ENCODE measurements around the gene TGFB1I1.

The TGFB1I1 gene

GRCh38 chr16:31513126-31513525 is 41.2 kb downstream of the TGFB1I1 start:
- no peak for TF ChIP-seq CTCF (IDR thresholded peaks at IDR 0.05; ENCODE audit: poor library complexity, severe bottlenecking)
- Histone ChIP-seq H3K9me3 (ENCODE audit: severe bottlenecking) (peaks cover 3% of the 10 kb centered on the region), H3K27me3 (ENCODE audit: insufficient read depth, poor library complexity, severe bottlenecking) (no peaks in the 10 kb centered on the region), H3K4me1 (ENCODE audit: insufficient read depth, poor library complexity, severe bottlenecking) (peaks cover 7% of the 10 kb centered on the region), H3K27ac (ENCODE audit: poor library complexity, severe bottlenecking) (no peak overlapping the region), H3K4me3 (ENCODE audit: severe bottlenecking) (no peak overlapping the region), H3K36me3 (ENCODE audit: low read depth) (no peaks in the 10 kb centered on the region)
- DNase-seq (ENCODE audit: low spot score): no peak
- peak; percentile 75; the same call in 2 of the 3 replicates for ATAC-seq (ENCODE audit: low read depth)

- no peak for TF ChIP-seq CTCF (IDR thresholded peaks at IDR 0.05; ENCODE audit: poor library complexity, severe bottlenecking)
- Histone ChIP-seq H3K9me3 (ENCODE audit: severe bottlenecking) (peaks cover 3% of the 10 kb centered on the region), H3K4me1 (ENCODE audit: insufficient read depth, poor library complexity, severe bottlenecking) (peaks cover 7% of the 10 kb centered on the region), H3K27me3 (ENCODE audit: insufficient read depth, poor library complexity, severe bottlenecking) (no peaks in the 10 kb centered on the region), H3K36me3 (ENCODE audit: low read depth) (no peaks in the 10 kb centered on the region), H3K27ac (ENCODE audit: poor library complexity, severe bottlenecking) (no peak overlapping the region), H3K4me3 (ENCODE audit: severe bottlenecking) (no peak overlapping the region)
- ATAC-seq (ENCODE audit: low read depth) (no peak), DNase-seq (ENCODE audit: low spot score) (no peak)
These were observed 41.9 kb downstream of the TGFB1I1 start for GRCh38 chr16:31513884-31514283.

- Histone ChIP-seq H3K36me3 (ENCODE audit: low read depth) (no peaks in the 10 kb centered on the region), H3K9me3 (ENCODE audit: severe bottlenecking) (peaks cover 3% of the 10 kb centered on the region), H3K27me3 (ENCODE audit: insufficient read depth, poor library complexity, severe bottlenecking) (no peaks in the 10 kb centered on the region), H3K27ac (ENCODE audit: poor library complexity, severe bottlenecking) (no peak overlapping the region), H3K4me1 (ENCODE audit: insufficient read depth, poor library complexity, severe bottlenecking) (peaks cover 3% of the 10 kb centered on the region), H3K4me3 (ENCODE audit: severe bottlenecking) (no peak overlapping the region)
- TF ChIP-seq CTCF (IDR thresholded peaks at IDR 0.05; ENCODE audit: poor library complexity, severe bottlenecking): no peak
- no peak for ATAC-seq (ENCODE audit: low read depth)
- no peak for DNase-seq (ENCODE audit: low spot score)
These were observed 45.9 kb downstream of the TGFB1I1 start for GRCh38 chr16:31517800-31518402.

- Histone ChIP-seq H3K36me3 (ENCODE audit: low read depth) (no peaks in the 10 kb centered on the region), H3K4me3 (ENCODE audit: severe bottlenecking) (no peak overlapping the region), H3K27me3 (ENCODE audit: insufficient read depth, poor library complexity, severe bottlenecking) (no peaks in the 10 kb centered on the region), H3K9me3 (ENCODE audit: severe bottlenecking) (peaks cover 3% of the 10 kb centered on the region), H3K27ac (ENCODE audit: poor library complexity, severe bottlenecking) (no peak overlapping the region), H3K4me1 (ENCODE audit: insufficient read depth, poor library complexity, severe bottlenecking) (no peaks in the 10 kb centered on the region)
- ATAC-seq (ENCODE audit: low read depth) (no peak), DNase-seq (ENCODE audit: low spot score) (no peak)
- TF ChIP-seq CTCF (IDR thresholded peaks at IDR 0.05; ENCODE audit: poor library complexity, severe bottlenecking): no peak
These were observed 47.9 kb downstream of the TGFB1I1 start for GRCh38 chr16:31519759-31520431.

GRCh38 chr16:31521368-31521767 is 49.4 kb downstream of the TGFB1I1 start:
- Histone ChIP-seq H3K27ac (ENCODE audit: poor library complexity, severe bottlenecking) (no peak overlapping the region), H3K27me3 (ENCODE audit: insufficient read depth, poor library complexity, severe bottlenecking) (no peaks in the 10 kb centered on the region), H3K36me3 (ENCODE audit: low read depth) (no peaks in the 10 kb centered on the region), H3K4me1 (ENCODE audit: insufficient read depth, poor library complexity, severe bottlenecking) (no peaks in the 10 kb centered on the region), H3K4me3 (ENCODE audit: severe bottlenecking) (no peak overlapping the region), H3K9me3 (ENCODE audit: severe bottlenecking) (peaks cover 1% of the 10 kb centered on the region)
- ATAC-seq (ENCODE audit: low read depth) (no peak), DNase-seq (ENCODE audit: low spot score) (no peak)
- no peak for TF ChIP-seq CTCF (IDR thresholded peaks at IDR 0.05; ENCODE audit: poor library complexity, severe bottlenecking)

All from RWPE2 (cell line).